Hindlimb muscle (tissue), 1 donor: Measurements from ENCODE around the gene TEX38. TPM values are rescaled to one million over a fixed set of nuclear protein-coding genes. Genes with fewer than 3 reads are reported as not detected.
"Not testable (repeated sequence)": the region's sequence is repeated elsewhere in the genome, so short reads cannot be mapped to it uniquely, and the experiment has no call there.

Source experiments
- DNase-seq: peaks from one replicate; pipeline ENCODE4 v3.0.0-alpha.2; 2013
- polyA plus RNA-seq: library from polyadenylated mRNA; unstranded; fragments of 120-200 nt; gene quantifications from one replicate; pipeline ENCODE4 v1.2.1, GENCODE V29; 2013; ENCODE audit not compliant: insufficient read length

Gene TEX38
- polyA plus RNA-seq, 1 donor = 0.28 TPM

GRCh38 chr1:46689356-46689755, 17.7 kb downstream of the TEX38 start:
- no peak for DNase-seq

- DNase-seq = no peak
These were observed 18.2 kb downstream of the TEX38 start for GRCh38 chr1:46689897-46690296.

GRCh38 chr1:46690931-46691421, 19.3 kb downstream of the TEX38 start:
- DNase-seq = no peak

GRCh38 chr1:46691997-46692790, 20.5 kb downstream of the TEX38 start:
- DNase-seq = no peak

- DNase-seq = no peak
These were observed 21.4 kb downstream of the TEX38 start for GRCh38 chr1:46692811-46693770.

- DNase-seq = not testable (repeated sequence)
These were observed 23.0 kb downstream of the TEX38 start for GRCh38 chr1:46694676-46695075.

- DNase-seq = no peak
These were observed 25.4 kb downstream of the TEX38 start for GRCh38 chr1:46697053-46697452.

GRCh38 chr1:46699666-46700065, 28.0 kb downstream of the TEX38 start:
- no peak for DNase-seq

- no peak for DNase-seq
These were observed 32.4 kb downstream of the TEX38 start for GRCh38 chr1:46703927-46704641.

GRCh38 chr1:46705408-46705807, 33.8 kb downstream of the TEX38 start:
- DNase-seq = no peak

- DNase-seq = no peak
These were observed 36.5 kb downstream of the TEX38 start for GRCh38 chr1:46708121-46708520.

- DNase-seq = no peak
These were observed 43.3 kb downstream of the TEX38 start for GRCh38 chr1:46714976-46715375.

- no peak for DNase-seq
These were observed 46.0 kb downstream of the TEX38 start for GRCh38 chr1:46717654-46718053.

- peak; percentile 4 for DNase-seq
These were observed 46.7 kb downstream of the TEX38 start for GRCh38 chr1:46718340-46718726.

GRCh38 chr1:46718727-46719622, 47.3 kb downstream of the TEX38 start, which contains the start of gene EFCAB14:
TSS of gene EFCAB14 (minus strand) at chr1:46719114. CDS start at chr1:46718087, 1,027 bp downstream.
- DNase-seq = peak; percentile 96

- DNase-seq = no peak
These were observed 48.0 kb downstream of the TEX38 start for GRCh38 chr1:46719689-46720088.

GRCh38 chr1:46720319-46720718, 48.7 kb downstream of the TEX38 start:
- DNase-seq = not testable (repeated sequence)

- DNase-seq = no peak
These were observed 49.5 kb downstream of the TEX38 start for GRCh38 chr1:46721204-46721603.

- DNase-seq = no peak
These were observed 50.1 kb downstream of the TEX38 start for GRCh38 chr1:46721686-46722205.
